ENCODE measurements around the gene DISC1. TPM values are rescaled to one million over a fixed set of nuclear protein-coding genes. Genes with fewer than 3 reads are reported as not detected.

The DISC1 gene
- total RNA-seq, 2 donors from 2014 or later = 8.0 to 9.4 TPM

GRCh38 chr1:231584921-231585320 is 41.7 kb upstream of the DISC1 start:
- Histone ChIP-seq H3K9me3 (ENCODE audit: control insufficient read depth, low read length) (no peaks in the 10 kb centered on the region), H3K4me3 (ENCODE audit: low read length) (no peak overlapping the region), H3K9ac (ENCODE audit: extremely low read depth, low read length, poor library complexity, severe bottlenecking) (no peak overlapping the region), H3K36me3 (ENCODE audit: control insufficient read depth, insufficient read depth, low read length) (no peaks in the 10 kb centered on the region), H3K4me1 (ENCODE audit: control insufficient read depth, insufficient read depth, low read length) (no peaks in the 10 kb centered on the region), H3K27ac (ENCODE audit: low read depth, low read length) (no peak overlapping the region), H3K27me3 (ENCODE audit: control insufficient read depth, insufficient read depth, low read length, poor library complexity, severe bottlenecking) (no peaks in the 10 kb centered on the region)
- Mint-ChIP-seq H3K27me3 (ENCODE audit: insufficient read depth) (no peaks in the 10 kb centered on the region), H3K36me3 (ENCODE audit: low read depth) (no peaks in the 10 kb centered on the region), H3K4me1 (no peaks in the 10 kb centered on the region), H3K27ac (no peak overlapping the region), H3K9me3 (no peaks in the 10 kb centered on the region), H3K4me3 (no peak overlapping the region)
- no peak for TF ChIP-seq CTCF (conservative IDR thresholded peaks at IDR 0.05)
- no peak for DNase-seq
- WGBS, 2 experiments (ENCODE audit: insufficient coverage in 1 of 2, insufficient read length in 1 of 2) = 94 to 100% methylated on average over 5 of the region's 5 CpGs

GRCh38 chr1:231590453-231591198 is 36.0 kb upstream of the DISC1 start:
- peaks cover 3% of the 10 kb centered on the region for H3K4me1 Mint-ChIP-seq
- H3K4me3 ChIP-seq (ENCODE audit: low read length) = no peak overlapping the region
- peak; percentile 87 for TF ChIP-seq CTCF (conservative IDR thresholded peaks at IDR 0.05)
- H3K36me3 Mint-ChIP-seq (ENCODE audit: low read depth) = no peaks in the 10 kb centered on the region
- H3K27ac ChIP-seq (ENCODE audit: low read depth, low read length) = no peak overlapping the region
- no peaks in the 10 kb centered on the region for H3K9me3 ChIP-seq (ENCODE audit: control insufficient read depth, low read length)
- H3K4me1 ChIP-seq (ENCODE audit: control insufficient read depth, insufficient read depth, low read length) = no peaks in the 10 kb centered on the region
- DNase-seq = peak; percentile 78
- 41 to 48% methylated on average over 5 to 12 of the region's 12 CpGs for WGBS, 2 experiments (ENCODE audit: insufficient coverage in 1 of 2, insufficient read length in 1 of 2)
- H3K27me3 Mint-ChIP-seq (ENCODE audit: insufficient read depth) = no peaks in the 10 kb centered on the region
- no peaks in the 10 kb centered on the region for H3K36me3 ChIP-seq (ENCODE audit: control insufficient read depth, insufficient read depth, low read length)
- no peak overlapping the region for H3K9ac ChIP-seq (ENCODE audit: extremely low read depth, low read length, poor library complexity, severe bottlenecking)
- H3K27me3 ChIP-seq (ENCODE audit: control insufficient read depth, insufficient read depth, low read length, poor library complexity, severe bottlenecking) = no peaks in the 10 kb centered on the region
- no peak overlapping the region for H3K27ac Mint-ChIP-seq
- H3K4me3 Mint-ChIP-seq = no peak overlapping the region
- H3K9me3 Mint-ChIP-seq = no peaks in the 10 kb centered on the region

- Histone ChIP-seq H3K27me3 (ENCODE audit: control insufficient read depth, insufficient read depth, low read length, poor library complexity, severe bottlenecking) (no peaks in the 10 kb centered on the region), H3K4me1 (ENCODE audit: control insufficient read depth, insufficient read depth, low read length) (no peaks in the 10 kb centered on the region), H3K4me3 (ENCODE audit: low read length) (no peak overlapping the region), H3K9me3 (ENCODE audit: control insufficient read depth, low read length) (no peaks in the 10 kb centered on the region), H3K36me3 (ENCODE audit: control insufficient read depth, insufficient read depth, low read length) (no peaks in the 10 kb centered on the region), H3K9ac (ENCODE audit: extremely low read depth, low read length, poor library complexity, severe bottlenecking) (no peak overlapping the region), H3K27ac (ENCODE audit: low read depth, low read length) (no peak overlapping the region)
- peaks cover 9% of the 10 kb centered on the region for H3K4me1 Mint-ChIP-seq
- H3K9me3 Mint-ChIP-seq = no peaks in the 10 kb centered on the region
- H3K27ac Mint-ChIP-seq = no peak overlapping the region
- no peaks in the 10 kb centered on the region for H3K36me3 Mint-ChIP-seq (ENCODE audit: low read depth)
- no peak overlapping the region for H3K4me3 Mint-ChIP-seq
- H3K27me3 Mint-ChIP-seq (ENCODE audit: insufficient read depth) = no peaks in the 10 kb centered on the region
- 85 to 93% methylated on average over 5 to 11 of the region's 11 CpGs for WGBS, 2 experiments (ENCODE audit: insufficient coverage in 1 of 2, insufficient read length in 1 of 2)
- no peak for DNase-seq
- TF ChIP-seq CTCF (conservative IDR thresholded peaks at IDR 0.05) = no peak
These were observed 35.1 kb upstream of the DISC1 start for GRCh38 chr1:231591466-231591865.
